Psoas muscle (tissue), 8 donors: ENCODE results near the gene SHOC1. TPM values are rescaled to one million over a fixed set of nuclear protein-coding genes. Genes with fewer than 3 reads are reported as not detected.
A peak's percentile ranks its signal among the peaks of the same experiment; 100 is the strongest.

Experiments used
- ATAC-seq, 4 donors: fragments of 200-7000 bp; cut with Tn5 transposase; one replicate each; pipeline ENCODE4 v1.9.1; 2020; ENCODE audit warnings: moderate library complexity in 3 of 4, mild to moderate bottlenecking in 2 of 4
- DNase-seq, 2 donors: peaks; one replicate each; pipeline ENCODE4 v3.0.0-alpha.2; 2020
- H3K27ac ChIP-seq: fragments of 200-600 bp; one replicate; pipeline ENCODE4 v1.8.0; 2022
- H3K27me3 ChIP-seq, 3 donors: fragments of 200-600 bp in 1 of 3; one replicate each; pipeline versions ENCODE4 v1.6.1 to v1.8.0; 2013 to 2022; ENCODE audit warnings: low read length in 2 of 3, mild to moderate bottlenecking in 2 of 3, moderate library complexity in 1 of 3; ENCODE audit not compliant: insufficient read depth in 3 of 3
- H3K36me3 ChIP-seq, 2 donors: fragments of 200-600 bp in 1 of 2; one replicate each; pipeline versions ENCODE4 v1.6.1 to v1.8.0; 2013 to 2022; ENCODE audit warnings: low read depth in 1 of 2, mild to moderate bottlenecking in 1 of 2, moderate library complexity in 1 of 2; ENCODE audit not compliant: insufficient read depth in 1 of 2
- H3K4me1 ChIP-seq: fragments of 200-600 bp; one replicate; pipeline ENCODE4 v1.8.0; 2022
- H3K4me3 ChIP-seq: fragments of 200-600 bp; one replicate; pipeline ENCODE4 v1.8.0; 2022; ENCODE audit warnings: mild to moderate bottlenecking
- H3K9me3 ChIP-seq: fragments of 200-600 bp; one replicate; pipeline ENCODE4 v1.8.0; 2022
- WGBS, 3 donors: extraction: QIAGEN DNeasy Blood & Tissue Kit; methylation state at CpG; one replicate each; pipeline versions ENCODE4 v1.1.6 to v1.1.7; 2013; 5-methylcytosine and 5-hydroxymethylcytosine counted together
- intact Hi-C, 2 donors: fragments of 100-400 bp; cut with DNase I; formaldehyde crosslinking; loops; one replicate each; pipeline versions ENCODE4 v1.11.0 to v1.14.2; 2022
- polyA plus RNA-seq, 3 donors: library from polyadenylated mRNA; stranded (reverse); fragments of 200-250 nt; gene quantifications; one replicate each; pipeline ENCODE4 v1.2.3, GENCODE V29; 2013
- total RNA-seq, 4 donors: library from RNA; stranded (reverse); fragmentation: NEBNext Ultra II Directional in 2 of 4; extraction: Animal tissue kit (Norgen Biotek cat#: 25700) in 2 of 4; gene quantifications; one replicate each; pipeline versions ENCODE4 v1.2.1 to v1.2.4, GENCODE V29; 2021 to 2023
- TF ChIP-seq, protein P1 (sequence below): fragments of 200-600 bp; IDR thresholded peaks from one replicate; pipeline ENCODE4 v1.8.0; 2022; ENCODE audit warnings: antibody characterized with exemption
- donor health status: healthy with polysubstance abuse.
- donor health status: DM: no; HTN: no; CAD: no; lungs with moderate emphysema.
- donor health status: Bipolar disorder and iron deficiency.
- donor health status: healthy.
- donor health status: DM: yes; HTN: yes; CAD: no.
- donor health status: DM: no; HTN: no; CAD: no.
- donor health status: DM: no; HTN: no; CAD: no.
- donor health status: DM: yes; HTN: yes; CAD: no.

The SHOC1 gene
- total and polyA plus RNA-seq, 7 donors = 0.03 to 0.14 TPM; not detected in 5

DNA sequence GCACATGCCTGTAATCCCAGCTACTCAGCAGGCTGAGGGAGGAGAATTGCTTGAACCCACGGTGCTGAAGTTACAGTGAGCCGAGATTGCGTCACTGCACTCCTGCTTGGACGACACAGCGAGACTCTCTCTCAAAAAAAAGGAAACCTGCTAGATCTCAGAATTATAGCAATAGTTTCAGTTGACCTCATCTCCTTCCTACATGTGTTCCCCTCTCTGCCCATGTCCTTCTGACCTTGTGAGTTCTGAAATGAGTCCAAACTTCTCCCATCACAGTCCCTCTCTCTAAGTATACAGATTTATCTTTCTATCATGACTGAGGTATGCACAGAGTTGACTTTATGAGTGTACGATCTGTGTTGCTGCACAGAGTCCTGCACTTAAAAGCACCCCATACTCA, 44.6 kb upstream of the SHOC1 start:
- Histone ChIP-seq H3K27ac (no peak overlapping the region), H3K4me1 (no peaks in the 10 kb centered on the region), H3K27me3 (no peaks in the 10 kb centered on the region), H3K9me3 (no peaks in the 10 kb centered on the region), H3K36me3 (no peaks in the 10 kb centered on the region), H3K4me3 (no peak overlapping the region)
- ATAC-seq (no peak), DNase-seq (peak in 1 of 2 donors; percentile 18)
- TF ChIP-seq, protein P1, sequence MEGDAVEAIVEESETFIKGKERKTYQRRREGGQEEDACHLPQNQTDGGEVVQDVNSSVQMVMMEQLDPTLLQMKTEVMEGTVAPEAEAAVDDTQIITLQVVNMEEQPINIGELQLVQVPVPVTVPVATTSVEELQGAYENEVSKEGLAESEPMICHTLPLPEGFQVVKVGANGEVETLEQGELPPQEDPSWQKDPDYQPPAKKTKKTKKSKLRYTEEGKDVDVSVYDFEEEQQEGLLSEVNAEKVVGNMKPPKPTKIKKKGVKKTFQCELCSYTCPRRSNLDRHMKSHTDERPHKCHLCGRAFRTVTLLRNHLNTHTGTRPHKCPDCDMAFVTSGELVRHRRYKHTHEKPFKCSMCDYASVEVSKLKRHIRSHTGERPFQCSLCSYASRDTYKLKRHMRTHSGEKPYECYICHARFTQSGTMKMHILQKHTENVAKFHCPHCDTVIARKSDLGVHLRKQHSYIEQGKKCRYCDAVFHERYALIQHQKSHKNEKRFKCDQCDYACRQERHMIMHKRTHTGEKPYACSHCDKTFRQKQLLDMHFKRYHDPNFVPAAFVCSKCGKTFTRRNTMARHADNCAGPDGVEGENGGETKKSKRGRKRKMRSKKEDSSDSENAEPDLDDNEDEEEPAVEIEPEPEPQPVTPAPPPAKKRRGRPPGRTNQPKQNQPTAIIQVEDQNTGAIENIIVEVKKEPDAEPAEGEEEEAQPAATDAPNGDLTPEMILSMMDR = no peak
- intact Hi-C loops = no loop called here
- 48 to 53% (median 51%) methylated on average over 6 of the region's 6 CpGs for WGBS, 3 donors

DNA sequence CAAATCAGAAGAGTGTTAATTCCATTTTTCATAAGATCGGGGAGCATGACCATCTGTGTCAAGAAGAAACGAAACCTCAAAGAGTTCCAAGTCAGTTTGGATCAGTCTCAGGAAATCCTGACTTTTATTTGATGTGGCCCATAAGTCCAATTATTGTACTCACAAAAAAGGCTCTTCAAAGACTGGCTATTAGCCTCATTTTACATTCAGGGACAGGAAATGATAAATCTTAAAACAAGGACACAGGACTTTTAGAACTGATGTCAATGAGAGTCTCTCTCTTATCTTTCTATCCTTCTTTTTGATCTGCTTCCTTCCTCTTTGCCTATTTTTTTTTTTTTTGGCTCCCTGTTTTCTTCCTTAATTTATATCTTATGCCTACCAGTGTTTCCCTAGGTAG, 43.7 kb upstream of the SHOC1 start:
- ATAC-seq = no peak
- Histone ChIP-seq H3K36me3 (no peaks in the 10 kb centered on the region), H3K4me1 (no peaks in the 10 kb centered on the region), H3K4me3 (no peak overlapping the region), H3K9me3 (no peaks in the 10 kb centered on the region), H3K27me3 (no peaks in the 10 kb centered on the region), H3K27ac (no peak overlapping the region)
- DNase-seq = no peak
- TF ChIP-seq, protein P1 = no peak
- intact Hi-C loops = no loop called here
- WGBS, 3 donors = 5 to 23% (median 13%) methylated on average over 2 of the region's 2 CpGs

DNA sequence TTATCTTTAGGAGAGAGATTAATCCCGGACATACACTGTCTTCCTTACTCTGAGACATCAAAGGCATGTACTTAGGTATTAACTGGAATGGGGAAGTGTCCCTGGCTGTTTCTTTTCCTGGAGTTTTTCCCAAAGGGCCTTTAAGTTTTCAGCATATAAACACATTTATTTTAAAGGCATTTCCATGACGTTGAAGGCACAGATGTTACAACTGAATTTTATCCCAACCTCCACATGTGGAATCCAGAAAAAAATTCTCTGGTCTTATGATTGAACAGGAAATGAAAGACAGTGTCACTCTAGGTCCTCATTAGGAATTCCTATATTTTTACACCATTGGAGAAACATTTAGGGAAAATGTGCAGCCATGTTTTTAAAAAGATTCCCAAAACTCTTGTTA, 41.6 kb upstream of the SHOC1 start:
- intact Hi-C loops = no loop called here
- Histone ChIP-seq H3K27me3 (no peaks in the 10 kb centered on the region), H3K4me3 (no peak overlapping the region), H3K4me1 (no peaks in the 10 kb centered on the region), H3K9me3 (no peaks in the 10 kb centered on the region), H3K27ac (no peak overlapping the region), H3K36me3 (no peaks in the 10 kb centered on the region)
- DNase-seq (no peak), ATAC-seq (no peak)
- TF ChIP-seq, protein P1 = no peak
- WGBS, 3 donors = 48 to 63% (median 60%) methylated on average over 2 of the region's 2 CpGs

DNA sequence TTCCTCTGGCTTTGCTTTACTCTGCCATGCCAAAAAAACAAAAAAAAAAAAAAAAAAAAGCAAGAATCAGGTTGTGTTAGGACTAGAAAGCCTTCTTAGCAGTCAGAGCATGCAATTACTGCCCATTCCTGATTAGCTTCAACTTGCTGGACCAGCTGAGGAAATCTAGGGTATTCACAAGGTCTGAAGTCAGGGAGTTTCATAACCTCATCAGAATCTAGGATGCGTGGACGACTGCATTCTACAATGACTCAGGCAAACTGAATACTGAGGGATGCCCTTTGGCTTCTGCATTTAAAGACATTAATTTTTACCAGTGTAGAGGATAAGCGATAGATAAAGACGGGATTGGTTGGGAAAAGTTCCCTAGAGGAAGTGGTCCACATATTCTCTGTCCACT, 39.2 kb upstream of the SHOC1 start:
- DNase-seq (no peak), ATAC-seq (no peak)
- WGBS, 3 donors = 84 to 94% (median 93%) methylated on average over 4 of the region's 4 CpGs
- TF ChIP-seq, protein P1 = no peak
- no peaks in the 10 kb centered on the region for H3K27me3 ChIP-seq
- no peak overlapping the region for H3K27ac ChIP-seq
- no peaks in the 10 kb centered on the region for H3K4me1 ChIP-seq
- H3K36me3 ChIP-seq = no peaks in the 10 kb centered on the region
- H3K4me3 ChIP-seq = no peak overlapping the region
- H3K9me3 ChIP-seq = no peaks in the 10 kb centered on the region
- intact Hi-C loops = no loop called here

DNA sequence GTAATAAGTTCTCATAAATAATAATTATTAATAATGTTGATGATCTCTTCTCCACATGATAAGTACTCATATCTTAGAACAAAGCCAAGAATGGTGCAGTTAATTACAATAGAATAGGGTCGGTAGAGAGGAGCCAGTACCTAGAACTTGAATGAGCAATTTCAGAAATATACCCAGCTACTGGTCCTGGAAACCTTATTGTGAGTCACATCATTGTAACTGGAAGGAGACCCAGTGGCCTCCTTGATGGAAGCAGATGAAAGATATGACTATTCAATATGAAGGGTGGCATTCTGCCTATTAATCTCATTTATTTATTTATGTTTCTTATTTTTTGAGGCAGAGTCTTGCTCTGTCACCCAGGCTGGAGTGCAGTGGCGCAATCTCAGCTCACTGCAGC, 37.7 kb upstream of the SHOC1 start:
- Histone ChIP-seq H3K27me3 (no peaks in the 10 kb centered on the region), H3K9me3 (no peaks in the 10 kb centered on the region), H3K4me3 (no peak overlapping the region), H3K36me3 (no peaks in the 10 kb centered on the region), H3K27ac (no peak overlapping the region), H3K4me1 (no peaks in the 10 kb centered on the region)
- intact Hi-C loops = no loop called here
- TF ChIP-seq, protein P1 = no peak
- DNase-seq (no peak), ATAC-seq (no peak)
- 94 to 97% (median 94%) methylated on average over 2 of the region's 2 CpGs for WGBS, 3 donors
